A549 (cell line): ENCODE data around the gene SULF2.

ENCODE experiments used
- EP300 ChIP-seq, 2 experiments: fragments of >200 bp; sonication (Bioruptor Twin); formaldehyde crosslinking; IDR thresholded peaks; 2 replicates in 1 of 2; 3 replicates in 1 of 2; pipeline ENCODE4 v1.6.1; 2016 to 2017
- HOXA7 ChIP-seq: fragments of 250-450 bp; sonication (Bioruptor Pico); IDR thresholded peaks from 2 replicates; pipeline ENCODE4 v1.5.0; 2020; ENCODE audit warnings: mild to moderate bottlenecking, moderate library complexity
- POLR2A ChIP-seq: IDR thresholded peaks from 2 replicates; pipeline ENCODE4 v1.6.1; 2012; ENCODE audit warnings: mild to moderate bottlenecking, low read length
- RCOR1 ChIP-seq: fragments of 150-350 bp; IDR thresholded peaks from 2 replicates; pipeline ENCODE4 v1.6.1; 2014; ENCODE audit warnings: antibody characterized with exemption, low read length, low read depth
- SMC3 ChIP-seq: fragments of >200 bp; sonication (Bioruptor Twin); formaldehyde crosslinking; IDR thresholded peaks from 3 replicates; pipeline ENCODE4 v1.6.1; 2018; ENCODE audit warnings: inconsistent platforms
- TF ChIP-seq, protein P1 (sequence below): fragments of >200 bp; sonication (Bioruptor Twin); formaldehyde crosslinking; IDR thresholded peaks from 3 replicates; pipeline ENCODE4 v1.5.1; 2016
- TF ChIP-seq, protein P2 (sequence below): fragments of 200-600 bp; sonication (generic); IDR thresholded peaks from 2 replicates; pipeline ENCODE4 v1.6.1; 2016; ENCODE audit warnings: antibody characterized with exemption, mild to moderate bottlenecking, moderate library complexity

- no peak for TF ChIP-seq EP300 (IDR thresholded peaks at IDR 0.05)
- TF ChIP-seq SMC3 = no peak
- TF ChIP-seq POLR2A = no peak
- no peak for TF ChIP-seq HOXA7 (CRISPR knock-in tag)
- TF ChIP-seq, protein P1, sequence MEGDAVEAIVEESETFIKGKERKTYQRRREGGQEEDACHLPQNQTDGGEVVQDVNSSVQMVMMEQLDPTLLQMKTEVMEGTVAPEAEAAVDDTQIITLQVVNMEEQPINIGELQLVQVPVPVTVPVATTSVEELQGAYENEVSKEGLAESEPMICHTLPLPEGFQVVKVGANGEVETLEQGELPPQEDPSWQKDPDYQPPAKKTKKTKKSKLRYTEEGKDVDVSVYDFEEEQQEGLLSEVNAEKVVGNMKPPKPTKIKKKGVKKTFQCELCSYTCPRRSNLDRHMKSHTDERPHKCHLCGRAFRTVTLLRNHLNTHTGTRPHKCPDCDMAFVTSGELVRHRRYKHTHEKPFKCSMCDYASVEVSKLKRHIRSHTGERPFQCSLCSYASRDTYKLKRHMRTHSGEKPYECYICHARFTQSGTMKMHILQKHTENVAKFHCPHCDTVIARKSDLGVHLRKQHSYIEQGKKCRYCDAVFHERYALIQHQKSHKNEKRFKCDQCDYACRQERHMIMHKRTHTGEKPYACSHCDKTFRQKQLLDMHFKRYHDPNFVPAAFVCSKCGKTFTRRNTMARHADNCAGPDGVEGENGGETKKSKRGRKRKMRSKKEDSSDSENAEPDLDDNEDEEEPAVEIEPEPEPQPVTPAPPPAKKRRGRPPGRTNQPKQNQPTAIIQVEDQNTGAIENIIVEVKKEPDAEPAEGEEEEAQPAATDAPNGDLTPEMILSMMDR = no peak
- TF ChIP-seq RCOR1 = no peak
- TF ChIP-seq, protein P2, sequence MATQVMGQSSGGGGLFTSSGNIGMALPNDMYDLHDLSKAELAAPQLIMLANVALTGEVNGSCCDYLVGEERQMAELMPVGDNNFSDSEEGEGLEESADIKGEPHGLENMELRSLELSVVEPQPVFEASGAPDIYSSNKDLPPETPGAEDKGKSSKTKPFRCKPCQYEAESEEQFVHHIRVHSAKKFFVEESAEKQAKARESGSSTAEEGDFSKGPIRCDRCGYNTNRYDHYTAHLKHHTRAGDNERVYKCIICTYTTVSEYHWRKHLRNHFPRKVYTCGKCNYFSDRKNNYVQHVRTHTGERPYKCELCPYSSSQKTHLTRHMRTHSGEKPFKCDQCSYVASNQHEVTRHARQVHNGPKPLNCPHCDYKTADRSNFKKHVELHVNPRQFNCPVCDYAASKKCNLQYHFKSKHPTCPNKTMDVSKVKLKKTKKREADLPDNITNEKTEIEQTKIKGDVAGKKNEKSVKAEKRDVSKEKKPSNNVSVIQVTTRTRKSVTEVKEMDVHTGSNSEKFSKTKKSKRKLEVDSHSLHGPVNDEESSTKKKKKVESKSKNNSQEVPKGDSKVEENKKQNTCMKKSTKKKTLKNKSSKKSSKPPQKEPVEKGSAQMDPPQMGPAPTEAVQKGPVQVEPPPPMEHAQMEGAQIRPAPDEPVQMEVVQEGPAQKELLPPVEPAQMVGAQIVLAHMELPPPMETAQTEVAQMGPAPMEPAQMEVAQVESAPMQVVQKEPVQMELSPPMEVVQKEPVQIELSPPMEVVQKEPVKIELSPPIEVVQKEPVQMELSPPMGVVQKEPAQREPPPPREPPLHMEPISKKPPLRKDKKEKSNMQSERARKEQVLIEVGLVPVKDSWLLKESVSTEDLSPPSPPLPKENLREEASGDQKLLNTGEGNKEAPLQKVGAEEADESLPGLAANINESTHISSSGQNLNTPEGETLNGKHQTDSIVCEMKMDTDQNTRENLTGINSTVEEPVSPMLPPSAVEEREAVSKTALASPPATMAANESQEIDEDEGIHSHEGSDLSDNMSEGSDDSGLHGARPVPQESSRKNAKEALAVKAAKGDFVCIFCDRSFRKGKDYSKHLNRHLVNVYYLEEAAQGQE = no peak
Observed at GRCh38 chr20:47653869-47654268, 131.4 kb downstream of the SULF2 start.
